GM13977 (cell line): Measurements from ENCODE around the gene MED6.

Experiments used
- DNase-seq: peaks from one replicate; pipeline ENCODE4 v3.0.0; 2012; ENCODE audit warnings: low spot score
- CTCF ChIP-seq: IDR thresholded peaks from 2 replicates; pipeline ENCODE4 v1.5.1; 2012; ENCODE audit warnings: mild to moderate bottlenecking, control low read depth; ENCODE audit not compliant: insufficient read depth; ENCODE audit errors: extremely low read depth, missing control alignments
- in situ Hi-C: fragments of 300-500 bp; cut with MboI; formaldehyde crosslinking; loops from one replicate; pipeline ENCODE4 v1.12.0; 2022; ENCODE audit warnings: low sequenced_read_pairs, low pct_unique_long_range_greater_than_20kb, mixed read lengths, inconsistent platforms; ENCODE audit not compliant: unreplicated experiment

MED6 gene

GRCh38 chr14:70611216-70611615 lies 10.8 kb upstream of the MED6 start:
- DNase-seq, result no peak
- TF ChIP-seq CTCF, result no peak
- in situ Hi-C loops, result loop anchor here (25.0 kb wide), 1 partner anchor 351 kb away; no protein-coding TSS in a partner anchor

GRCh38 chr14:70602254-70602653 lies 1.8 kb upstream of the MED6 start:
- TF ChIP-seq CTCF, result no peak
- in situ Hi-C loops, result loop anchor here (10.0 to 25.0 kb wide), 2 partner anchors 113 to 360 kb away; no protein-coding TSS in a partner anchor

GRCh38 chr14:70601162-70601561 lies 707 bp upstream of the MED6 start:
- TF ChIP-seq CTCF, result no peak
- in situ Hi-C loops, result loop anchor here (10.0 to 25.0 kb wide), 2 partner anchors 114 to 361 kb away; no protein-coding TSS in a partner anchor
- no peak for DNase-seq

More at GRCh38 chr14:70602254-70602653, 1.8 kb upstream of the MED6 start:
- no peak for DNase-seq

GRCh38 chr14:70599345-70599744 lies 1.1 kb downstream of the MED6 start:
- no peak for TF ChIP-seq CTCF
- in situ Hi-C loops, result no loop called here
- DNase-seq, result no peak

- no peak for DNase-seq
- TF ChIP-seq CTCF, result no peak
- in situ Hi-C loops, result no loop called here
Observed at GRCh38 chr14:70597731-70598130, 2.7 kb downstream of the MED6 start.

GRCh38 chr14:70595443-70596185 lies 4.8 kb downstream of the MED6 start:
- in situ Hi-C loops, result no loop called here
- DNase-seq, result no peak
- TF ChIP-seq CTCF, result no peak
